GM18511 (cell line): ENCODE data around the gene MRGPRF.

Experiments used
- ATAC-seq: cut with Tn5 transposase; IDR thresholded peaks from one replicate; pipeline ENCODE4 v1.9.1; 2021; ENCODE audit warnings: mild to moderate bottlenecking, moderate library complexity; ENCODE audit not compliant: unreplicated experiment

MRGPRF gene, protein sequence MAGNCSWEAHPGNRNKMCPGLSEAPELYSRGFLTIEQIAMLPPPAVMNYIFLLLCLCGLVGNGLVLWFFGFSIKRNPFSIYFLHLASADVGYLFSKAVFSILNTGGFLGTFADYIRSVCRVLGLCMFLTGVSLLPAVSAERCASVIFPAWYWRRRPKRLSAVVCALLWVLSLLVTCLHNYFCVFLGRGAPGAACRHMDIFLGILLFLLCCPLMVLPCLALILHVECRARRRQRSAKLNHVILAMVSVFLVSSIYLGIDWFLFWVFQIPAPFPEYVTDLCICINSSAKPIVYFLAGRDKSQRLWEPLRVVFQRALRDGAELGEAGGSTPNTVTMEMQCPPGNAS

DNA sequence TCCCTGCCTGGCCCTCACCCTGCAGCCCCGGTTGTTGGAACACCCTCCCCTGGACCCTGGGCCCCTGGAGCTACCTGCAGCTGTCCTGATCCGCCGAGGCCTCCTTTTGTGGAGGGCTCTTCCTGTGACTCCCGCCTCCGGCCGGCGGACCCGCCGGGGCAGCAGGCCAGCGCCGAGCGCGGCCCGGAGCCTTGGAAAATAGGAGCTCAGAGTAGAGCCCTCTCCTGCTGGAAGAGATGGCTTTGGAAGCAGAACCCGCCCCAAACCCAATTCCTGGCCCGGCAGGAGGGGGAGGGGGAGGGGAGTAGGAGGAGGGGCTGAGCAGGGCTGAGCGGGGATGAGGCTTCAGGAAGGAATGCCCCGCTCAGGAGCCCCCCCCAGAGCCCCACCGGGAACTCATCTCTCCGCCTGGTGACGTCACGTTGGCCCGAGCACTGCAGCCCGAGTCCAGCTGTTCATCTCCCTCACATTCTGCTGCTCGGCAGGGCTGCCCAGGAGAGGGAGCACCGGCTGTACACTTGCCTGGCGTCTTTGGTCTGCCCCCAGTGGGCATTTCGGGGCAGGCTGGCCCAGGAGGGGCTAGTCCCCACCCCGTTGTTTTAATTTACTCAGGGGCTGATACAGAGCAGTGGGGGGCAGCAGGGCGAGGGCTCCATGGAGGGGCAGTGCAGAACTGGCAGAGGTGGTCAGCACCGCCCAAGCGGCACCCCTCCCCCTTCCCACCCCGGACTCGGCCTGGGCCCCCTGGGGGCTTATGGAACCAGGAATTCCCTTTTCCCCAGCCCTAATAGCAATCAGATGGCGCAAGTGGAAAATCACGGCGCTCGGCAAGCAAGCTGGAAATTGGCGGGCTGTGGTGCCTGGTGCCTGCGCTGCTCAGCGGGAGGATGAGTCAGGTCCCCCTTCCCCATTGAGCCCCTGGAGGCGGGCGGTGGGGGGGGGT lies at the start of gene MRGPRF:
TSS of gene MRGPRF (minus strand) at position 238 of the 943 bp plus-strand sequence. CDS start 3,345 bp downstream, outside the sequence.
- ATAC-seq: no peak

DNA sequence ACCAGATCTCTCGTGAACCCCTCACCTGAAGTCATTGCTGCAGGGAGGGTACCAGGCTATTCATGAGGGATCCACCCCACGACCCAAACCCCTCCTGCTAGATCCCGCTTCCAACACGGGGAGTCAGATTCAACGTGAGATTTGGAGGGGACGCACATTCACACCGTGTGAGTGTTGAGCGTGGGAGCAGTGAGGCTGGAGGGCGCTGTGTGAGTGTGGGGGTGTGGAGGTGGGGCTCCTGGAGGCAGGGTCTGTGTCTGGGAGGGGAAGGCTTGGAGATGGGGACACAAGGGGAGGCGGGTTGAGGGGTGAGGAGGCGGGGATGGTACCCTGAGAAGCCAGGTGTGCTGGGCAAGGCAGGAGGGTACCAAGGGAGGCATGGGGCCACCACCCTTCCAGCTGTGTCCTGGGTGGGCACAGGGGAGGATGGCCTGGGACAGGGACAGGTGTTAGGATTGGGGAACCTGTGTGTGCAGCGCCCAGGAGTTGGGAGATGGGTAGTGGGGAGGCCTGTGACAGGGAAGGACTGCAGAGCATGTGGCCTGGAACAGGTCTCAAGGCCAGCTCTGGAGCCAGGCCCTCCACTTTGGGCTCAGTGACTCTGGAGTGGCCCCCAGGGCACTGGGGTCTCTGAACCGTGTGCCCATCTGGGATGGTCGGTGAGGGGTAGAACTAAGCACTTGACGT lies 49.3 kb upstream of the MRGPRF start:
- no peak for ATAC-seq

DNA sequence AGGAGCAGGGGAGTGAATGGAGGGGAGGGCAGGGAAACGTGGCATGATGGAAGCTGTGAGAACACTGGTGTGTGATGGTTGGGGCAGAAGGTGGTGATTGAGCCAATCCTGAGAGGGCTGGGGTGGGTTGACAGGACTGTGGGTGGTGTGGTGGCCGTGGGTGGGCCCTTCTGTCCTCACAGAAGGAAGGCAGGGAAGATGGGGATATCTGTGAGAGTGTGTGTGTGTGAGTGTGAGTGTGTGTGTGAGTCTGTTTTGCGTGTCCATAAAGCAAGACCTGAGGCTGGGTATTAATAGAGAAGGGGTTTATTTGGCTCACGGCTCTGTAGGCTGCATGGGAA lies 48.6 kb upstream of the MRGPRF start:
- ATAC-seq: no peak

DNA sequence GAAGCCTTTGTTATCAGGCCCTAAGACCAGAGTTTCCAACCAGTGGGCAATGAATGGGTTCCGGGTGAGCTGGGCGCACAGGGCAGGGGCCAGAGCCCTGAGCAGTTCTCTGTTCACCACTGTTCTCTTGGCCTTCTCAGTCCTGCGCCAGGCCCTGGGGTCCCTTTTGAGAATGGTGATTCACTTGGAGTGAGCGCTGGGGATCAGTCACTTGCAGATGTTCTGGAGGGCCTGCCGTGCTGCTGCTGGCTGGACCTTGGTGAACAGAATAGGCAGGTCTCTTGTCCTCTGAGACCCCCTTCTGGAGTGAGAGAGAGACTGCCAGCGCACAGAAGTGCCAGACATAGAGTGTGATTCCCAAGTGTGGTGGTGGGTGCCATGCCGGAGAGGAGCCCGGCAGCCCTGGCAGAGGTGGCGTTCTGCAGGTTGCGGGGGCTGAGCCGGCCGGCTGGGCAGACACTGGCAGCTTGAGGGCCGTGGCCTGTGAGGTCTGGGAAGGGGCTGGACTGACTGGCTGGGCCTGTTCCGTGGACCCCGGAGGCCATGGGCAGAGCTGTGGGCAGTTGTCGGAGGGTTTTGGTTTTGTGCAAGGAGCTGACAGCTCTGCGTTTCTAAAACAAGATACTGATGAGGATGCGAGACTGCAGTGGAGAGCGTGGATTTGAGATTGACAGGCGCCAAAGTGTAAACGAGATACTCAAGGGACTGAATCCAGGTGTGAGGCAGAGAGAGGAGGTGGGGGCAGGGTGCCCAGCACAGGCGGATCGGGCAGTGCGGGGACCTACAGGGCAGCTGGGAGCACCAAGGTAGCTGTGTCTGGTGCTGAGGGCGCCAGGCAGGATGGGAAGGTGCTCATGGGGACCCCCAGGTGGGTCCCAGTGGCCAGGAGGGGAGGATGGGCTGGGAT lies 48.0 kb upstream of the MRGPRF start:
- no peak for ATAC-seq

DNA sequence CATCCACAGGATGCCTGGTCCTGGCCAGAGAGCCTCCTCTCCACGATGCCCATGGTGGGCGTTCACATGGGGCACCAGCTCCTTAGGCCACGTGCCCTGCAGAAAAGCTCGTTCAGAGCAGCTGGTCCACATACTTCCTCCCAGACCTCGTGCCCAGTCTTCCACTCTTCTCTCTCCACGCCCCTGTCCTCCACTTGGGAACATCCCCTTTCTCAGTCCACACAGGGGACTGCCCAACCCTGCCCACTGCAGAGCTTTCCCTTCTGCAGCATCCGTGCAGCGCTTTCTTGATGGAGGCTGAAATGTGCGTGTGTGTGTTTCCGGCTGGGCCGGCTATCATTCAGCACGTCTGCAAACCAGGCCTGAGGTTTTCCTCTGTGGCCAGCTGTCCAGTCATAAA lies 46.9 kb upstream of the MRGPRF start:
- ATAC-seq: no peak

DNA sequence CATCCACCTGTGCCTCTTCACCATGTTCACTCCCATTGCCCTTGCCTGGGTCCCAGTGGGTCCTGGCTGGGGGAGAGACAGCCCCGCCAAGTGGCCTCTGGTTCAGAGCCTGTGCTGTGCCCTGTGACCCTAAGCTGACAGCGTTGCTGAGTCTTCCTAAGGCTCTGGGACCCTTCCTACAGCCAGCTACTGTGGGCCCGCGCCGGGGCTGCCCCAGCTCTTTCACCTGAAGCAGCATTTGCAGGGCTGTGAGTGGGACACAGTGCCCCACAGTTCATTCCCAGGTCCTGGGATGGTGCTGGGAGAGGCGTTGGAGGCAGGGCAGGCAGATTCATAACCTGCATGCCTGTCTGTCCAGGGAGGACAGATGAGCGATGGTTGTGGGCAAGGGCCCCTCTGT lies 46.4 kb upstream of the MRGPRF start:
- ATAC-seq: no peak

DNA sequence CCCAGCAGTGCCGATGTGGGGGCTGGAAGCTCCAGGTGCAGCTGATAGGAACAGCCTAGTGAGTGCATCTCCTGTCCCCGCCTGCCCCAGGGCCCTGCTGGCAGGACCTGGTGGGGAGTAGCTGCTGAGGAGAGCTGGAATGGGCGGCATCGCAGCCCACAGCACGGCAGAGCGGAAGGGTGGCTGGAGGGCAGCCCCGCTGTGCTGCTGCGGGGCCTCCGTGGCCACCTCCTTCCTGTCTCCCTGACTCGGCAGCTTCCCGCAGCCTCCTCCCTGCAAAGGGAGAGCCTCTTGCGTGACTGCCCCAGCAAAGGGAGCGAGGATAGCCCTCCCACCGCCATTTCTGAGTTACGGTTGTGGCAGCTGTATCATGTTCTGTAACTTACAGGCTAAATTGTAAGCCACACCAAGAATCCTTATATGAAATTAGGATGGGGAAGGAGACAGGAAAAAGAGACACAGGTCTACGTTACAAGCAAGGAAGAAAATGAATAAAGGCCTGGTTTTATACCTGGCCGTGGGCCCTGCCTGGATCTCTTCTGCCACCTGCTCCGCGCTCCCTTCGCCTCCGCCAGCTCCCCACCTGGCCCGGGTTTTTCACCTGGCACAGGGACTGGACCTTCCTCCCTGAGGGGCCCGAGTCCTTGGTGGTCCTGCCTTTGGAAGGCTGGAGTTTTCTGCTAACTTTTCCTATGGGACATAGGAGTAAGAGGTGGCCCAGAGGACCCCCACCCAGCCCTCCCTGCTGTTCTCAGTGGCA lies 45.6 kb upstream of the MRGPRF start:
- ATAC-seq: no peak

DNA sequence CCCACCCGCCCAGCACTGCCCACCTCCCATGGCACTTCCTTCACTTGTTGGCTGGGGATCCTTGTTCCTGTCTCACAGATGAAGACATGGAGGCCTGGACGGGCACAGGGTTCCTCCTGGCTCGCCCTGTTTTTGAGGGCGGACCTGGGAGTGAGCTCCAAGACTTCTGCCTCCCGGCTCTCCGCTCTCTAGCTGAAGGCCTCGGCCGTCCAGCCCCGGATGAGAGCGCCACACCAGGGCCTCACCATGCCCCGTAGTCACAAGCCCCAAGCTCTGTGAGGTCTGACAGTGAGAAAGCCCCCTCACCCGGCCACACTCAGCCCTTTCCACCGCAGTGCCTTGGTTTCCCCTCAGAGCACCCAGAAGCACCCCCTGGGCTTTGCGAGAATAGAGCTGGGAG lies 44.8 kb upstream of the MRGPRF start:
- ATAC-seq: no peak

DNA sequence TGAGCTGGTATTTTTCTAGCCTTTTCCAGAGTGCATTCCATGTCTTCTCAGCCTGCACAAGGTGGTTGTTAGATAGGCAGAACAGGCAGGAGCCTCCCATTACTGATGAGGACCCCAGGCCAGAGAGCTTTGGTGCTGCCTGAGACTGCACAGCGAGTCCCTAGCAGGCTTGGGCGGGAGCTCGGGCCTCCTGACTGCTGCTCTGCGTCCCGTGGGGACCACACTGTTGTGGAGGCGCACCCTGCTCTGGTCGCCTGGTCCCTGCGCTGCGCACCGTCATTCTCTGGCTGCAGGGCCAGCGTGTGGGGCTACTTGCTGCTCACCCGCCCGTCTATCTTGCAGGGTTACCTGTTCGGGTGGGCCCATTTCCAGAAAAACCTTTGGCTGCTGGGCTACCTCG lies 44.2 kb upstream of the MRGPRF start:
- no peak for ATAC-seq

DNA sequence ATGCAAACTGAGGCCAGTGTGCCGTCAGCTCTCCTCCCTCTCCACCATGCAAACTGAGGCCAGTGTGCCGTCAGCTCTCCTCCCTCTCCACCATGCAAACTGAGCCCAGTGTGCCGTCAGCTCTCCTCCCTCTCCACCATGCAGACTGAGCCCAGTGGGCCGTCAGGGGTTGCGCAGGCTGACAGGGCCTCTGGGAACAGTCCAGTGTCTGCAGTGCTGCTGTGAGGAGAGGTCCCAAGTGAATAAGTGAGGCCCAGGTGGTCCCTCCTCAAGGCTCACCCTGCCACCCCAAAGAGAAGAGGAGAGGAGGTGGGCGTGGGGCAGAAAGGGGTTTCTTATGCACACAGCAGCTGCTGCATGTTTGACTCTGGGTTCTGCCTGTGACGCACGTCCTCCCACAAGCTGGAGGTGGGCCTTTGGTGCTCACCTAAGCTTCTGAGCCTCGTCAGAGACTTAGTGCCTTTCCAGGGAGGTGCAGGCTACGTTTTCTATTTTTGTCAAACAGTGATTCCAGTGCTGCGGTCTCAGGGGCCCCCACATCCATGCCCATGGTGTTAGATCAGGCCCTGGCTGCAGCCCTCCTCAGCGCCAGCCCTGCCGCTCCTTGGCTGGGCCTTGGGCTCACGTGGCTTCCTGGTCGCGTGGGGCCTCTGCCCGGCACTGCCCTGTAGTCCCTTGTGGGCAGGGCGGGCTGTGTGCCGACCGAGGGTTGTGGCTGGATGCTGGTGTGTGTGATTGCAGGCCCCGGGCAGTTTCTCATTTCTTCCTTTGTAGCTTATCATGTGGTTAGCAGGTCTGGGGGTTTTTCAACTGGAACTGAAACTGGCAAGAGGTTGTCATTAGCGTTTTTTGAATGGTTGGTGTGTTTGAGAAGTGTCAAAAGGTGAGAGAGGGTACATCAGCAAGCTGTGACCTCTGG lies 42.8 kb upstream of the MRGPRF start:
- ATAC-seq: peak; percentile 88

DNA sequence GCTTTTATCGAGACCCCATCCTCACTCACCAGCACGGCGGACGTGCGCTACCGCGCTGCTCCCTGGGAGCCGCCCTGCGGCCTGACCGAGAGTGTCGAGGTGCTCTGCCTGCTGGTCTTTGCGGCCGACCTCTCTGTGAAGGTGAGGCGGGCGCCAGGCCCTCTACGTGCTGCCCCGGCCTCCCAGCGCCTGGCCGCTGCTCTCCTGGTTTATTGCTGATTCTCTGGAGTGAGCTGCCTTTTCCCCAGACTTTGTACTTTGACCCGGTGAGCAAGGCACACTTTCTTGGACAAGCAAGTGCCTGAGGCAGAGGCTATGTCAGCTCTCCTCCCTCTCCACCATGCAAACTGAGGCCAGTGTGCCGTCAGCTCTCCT lies 42.2 kb upstream of the MRGPRF start:
- ATAC-seq: no peak

DNA sequence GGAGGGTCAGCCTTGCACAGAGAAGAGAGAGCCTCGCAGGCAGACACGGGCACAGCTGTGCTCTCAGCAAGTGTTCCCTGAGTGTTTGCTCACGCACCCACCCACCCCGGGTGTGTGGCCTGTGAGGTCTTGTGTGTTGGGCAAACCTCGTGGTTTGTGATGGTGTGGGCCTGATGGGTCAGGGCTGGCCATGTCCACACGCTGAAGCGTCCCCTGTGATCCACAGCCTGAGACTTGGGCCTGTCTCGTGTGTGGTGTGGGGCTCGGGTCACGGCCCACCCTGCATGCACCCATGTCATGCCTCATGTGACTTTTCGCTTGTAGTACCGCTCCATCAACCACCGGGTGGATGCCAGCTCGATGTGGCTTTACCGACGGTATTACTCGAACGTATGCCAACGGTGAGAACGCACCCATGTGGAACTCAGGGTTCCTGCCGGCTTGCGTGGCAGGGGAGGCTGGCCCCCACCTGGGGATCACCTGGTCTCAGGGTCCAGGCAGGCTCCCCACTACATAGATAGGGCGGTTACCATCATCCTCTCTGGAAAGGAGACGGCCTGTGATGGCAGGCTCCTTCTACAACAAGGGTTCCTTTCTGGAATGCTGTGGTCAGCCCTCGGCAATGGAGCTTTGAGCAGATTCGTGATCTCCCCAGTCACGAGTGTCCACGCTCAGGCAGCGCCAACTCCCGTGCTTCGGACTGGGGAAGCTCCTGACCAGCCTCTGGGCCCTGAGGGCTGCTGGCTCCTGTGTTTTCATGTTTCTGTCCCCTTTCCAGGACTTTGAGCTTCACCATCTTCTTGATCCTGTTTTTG lies 41.6 kb upstream of the MRGPRF start:
- ATAC-seq: no peak

DNA sequence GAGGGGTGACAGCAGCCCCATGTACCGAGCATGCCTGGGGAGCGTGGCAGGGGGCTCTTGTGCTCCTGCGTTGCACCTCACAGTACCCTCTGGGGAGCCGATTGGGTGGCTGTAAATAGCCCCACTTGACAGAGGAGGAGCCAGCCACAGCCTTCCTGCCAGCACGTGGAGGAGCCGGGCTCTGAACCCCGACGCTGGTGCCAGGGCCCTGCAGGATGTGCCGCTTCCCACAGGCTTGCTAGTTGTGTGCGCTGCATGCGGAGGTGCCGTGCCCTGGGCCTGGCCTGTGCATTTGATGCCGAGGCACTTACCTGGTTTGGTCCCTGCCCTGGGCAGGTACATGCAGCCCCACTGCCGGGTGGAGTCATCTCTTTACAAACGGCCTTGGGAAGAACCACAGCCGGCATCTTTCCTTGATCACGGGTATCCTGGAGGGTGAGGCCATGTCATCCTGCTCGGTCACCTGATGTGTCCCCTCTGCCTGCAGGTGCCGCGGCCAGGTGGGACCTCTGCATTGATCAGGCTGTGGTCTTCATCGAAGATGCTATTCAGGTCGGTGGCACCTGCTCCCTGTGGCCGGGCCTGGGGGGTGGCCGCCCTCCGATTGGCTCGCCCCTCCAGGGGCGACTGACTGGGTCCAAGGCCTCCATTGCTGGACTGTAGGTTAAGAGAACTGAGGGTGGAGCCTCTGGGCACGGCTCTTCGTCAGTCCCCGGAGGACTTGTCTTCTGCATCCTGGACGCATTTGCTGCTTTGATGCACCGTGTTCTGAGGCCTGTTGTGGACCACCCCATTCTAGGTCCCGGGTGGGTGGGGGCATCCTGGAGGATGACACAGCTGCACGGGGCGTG lies 40.7 kb upstream of the MRGPRF start:
- no peak for ATAC-seq

DNA sequence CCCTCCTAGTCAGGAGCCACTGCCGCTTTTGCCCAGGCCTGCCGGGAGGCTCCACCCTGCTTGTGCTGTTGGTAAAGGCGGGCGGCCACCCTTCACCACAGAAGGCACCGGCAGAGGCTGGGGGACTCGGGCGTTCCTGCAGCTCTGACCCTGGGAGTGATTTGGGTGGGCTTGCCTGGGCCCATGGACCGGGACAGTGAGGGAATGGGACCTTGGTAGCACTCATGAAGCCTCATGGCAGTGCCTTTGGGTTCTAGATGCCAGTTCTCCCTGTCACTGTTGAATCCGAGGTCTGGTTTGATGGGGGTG lies 40.1 kb upstream of the MRGPRF start:
- no peak for ATAC-seq

DNA sequence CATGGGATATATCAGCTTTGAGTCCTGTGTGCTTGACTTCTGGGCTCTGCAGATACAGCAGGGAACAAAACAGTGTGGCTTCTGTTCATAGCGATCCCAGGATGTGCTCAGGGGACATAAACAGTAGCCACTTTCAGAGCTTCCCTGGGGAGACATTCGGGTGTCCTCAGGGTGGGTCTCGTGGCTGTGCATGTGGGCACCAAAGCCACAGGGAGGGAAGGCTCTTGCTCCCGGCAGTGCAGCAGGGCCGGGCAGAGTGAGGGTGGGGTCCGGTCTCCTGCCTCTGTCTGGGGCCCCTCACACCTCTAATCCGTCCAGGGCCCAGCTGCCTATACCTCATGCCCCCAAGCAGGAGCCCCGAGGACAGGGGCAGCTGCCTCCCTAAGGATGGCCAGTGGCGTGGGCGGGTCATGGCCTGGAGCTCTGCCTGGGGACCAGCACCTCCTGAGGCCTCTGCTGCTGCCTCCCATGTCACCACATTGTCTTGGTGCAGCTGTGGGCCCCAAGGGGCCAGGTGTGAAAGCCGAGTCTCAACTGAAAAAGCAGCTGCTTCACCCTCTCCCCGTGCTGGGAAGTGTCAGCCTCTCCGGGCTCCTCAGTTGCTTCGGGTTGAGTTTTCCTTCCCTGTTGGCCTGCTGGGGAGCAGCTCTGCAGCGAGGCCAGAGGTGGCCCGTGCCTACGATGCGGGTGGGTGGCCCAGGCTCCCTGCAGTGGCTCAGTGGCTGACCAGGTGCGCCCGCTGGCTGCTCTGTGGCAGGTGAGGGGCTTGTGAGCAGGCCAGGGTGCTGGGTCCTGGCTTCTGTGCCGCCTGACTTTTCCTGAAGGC lies 39.5 kb upstream of the MRGPRF start:
- ATAC-seq: no peak
